Upper lobe of left lung (tissue), 6 donors: ENCODE results near the gene HIGD1C. TPM values are rescaled to one million over a fixed set of nuclear protein-coding genes. Genes with fewer than 3 reads are reported as not detected.

Source experiments
- ATAC-seq, 2 donors: fragments of 200-7000 bp; cut with Tn5 transposase; one replicate each; pipeline ENCODE4 v1.9.1; 2022; ENCODE audit warnings: mild to moderate bottlenecking in 2 of 2, moderate library complexity in 2 of 2; ENCODE audit not compliant: low FRiP score in 2 of 2
- DNase-seq, 2 donors: peaks; one replicate each; pipeline ENCODE4 v3.0.0-alpha.2; 2019 to 2020
- H3K27ac ChIP-seq, 4 donors: fragments of 200-600 bp; sonication (generic); one replicate each; pipeline ENCODE4 v1.5.1; 2016 to 2019
- H3K27me3 ChIP-seq, 4 donors: fragments of 200-600 bp; sonication (generic); one replicate each; pipeline ENCODE4 v1.5.1; 2017 to 2019
- H3K36me3 ChIP-seq, 4 donors: fragments of 200-600 bp; sonication (generic); one replicate each; pipeline ENCODE4 v1.5.1; 2016 to 2019
- H3K4me1 ChIP-seq, 4 donors: fragments of 200-600 bp; sonication (generic); one replicate each; pipeline ENCODE4 v1.5.1; 2018 to 2019
- H3K4me3 ChIP-seq, 4 donors: fragments of 200-600 bp; sonication (generic); one replicate each; pipeline ENCODE4 v1.5.1; 2017 to 2019; ENCODE audit warnings: mild to moderate bottlenecking in 2 of 4, moderate library complexity in 1 of 4
- H3K9me3 ChIP-seq, 4 donors: fragments of 200-600 bp; sonication (generic); one replicate each; pipeline ENCODE4 v1.5.1; 2018 to 2019
- CTCF ChIP-seq, 6 experiments: fragments of 450-650 bp in 4 of 6; fragments of 200-600 bp in 2 of 6; sonication (generic) in 2 of 6; IDR thresholded peaks; one replicate each; pipeline ENCODE4 v1.5.1; 2016 to 2019; ENCODE audit warnings: antibody characterized with exemption in 6 of 6
- EP300 ChIP-seq, 4 donors: sonication (generic); formaldehyde crosslinking; IDR thresholded peaks; one replicate each; pipeline ENCODE4 v1.5.1; 2017; ENCODE audit warnings: antibody characterized with exemption in 4 of 4, control low read depth in 2 of 4
- POLR2A ChIP-seq, 4 donors: fragments of 450-650 bp; IDR thresholded peaks; one replicate each; pipeline ENCODE4 v1.5.1; 2016 to 2017; ENCODE audit warnings: antibody characterized with exemption in 4 of 4, mild to moderate bottlenecking in 2 of 4
- POLR2AphosphoS5 ChIP-seq, 2 donors: sonication (generic); formaldehyde crosslinking; IDR thresholded peaks; one replicate each; pipeline ENCODE4 v1.5.1; 2017; ENCODE audit warnings: antibody characterized with exemption in 2 of 2
- WGBS, 2 donors: methylation state at CpG; one replicate each; pipeline ENCODE4 v1.1.5; 2017 to 2018; 5-methylcytosine and 5-hydroxymethylcytosine counted together
- small RNA-seq, 4 donors: library from RNA; depleted of rRNA; stranded (forward); fragments of <200 nt; gene quantifications; one replicate each; pipeline ENCODE3, GENCODE V24; 2016
- total RNA-seq, 6 donors: library from RNA; depleted of rRNA in 4 of 6; stranded (reverse); fragments of >200 nt in 4 of 6; gene quantifications; one replicate each; pipeline versions ENCODE4 v1.1.0 to v1.2.1, GENCODE V29; 2016 to 2021
- donor health status: DM: no; HTN: no; CAD: no; lungs with moderate emphysema.
- donor health status: DM: no; HTN: yes; CAD: no; lungs with severe emphysema.

HIGD1C gene
- total RNA-seq, 6 donors from 2014 or later: not detected

DNA sequence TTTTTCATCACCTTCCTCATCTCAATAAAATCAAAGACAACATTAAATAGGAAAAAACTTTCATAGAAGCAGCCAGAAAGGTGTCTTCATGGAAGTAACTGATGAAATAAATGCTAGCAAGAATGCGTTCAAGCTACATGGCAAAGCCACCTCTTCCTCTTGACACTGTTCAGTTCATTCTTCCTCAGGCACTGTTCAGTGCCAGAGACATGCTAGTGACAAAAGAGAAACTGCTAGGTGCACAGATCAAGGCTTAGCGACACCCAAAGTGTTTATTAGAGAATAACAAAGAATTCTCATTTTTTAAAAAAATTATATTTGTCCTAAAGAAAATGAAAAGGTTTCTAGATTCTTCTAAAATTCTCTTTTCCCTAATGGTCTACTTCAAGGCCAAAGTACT lies 66.6 kb downstream of the HIGD1C start:
- 85 to 87% methylated on average over 2 of the region's 2 CpGs for WGBS, 2 donors
- no peaks in the 10 kb centered on the region for H3K36me3 ChIP-seq
- ATAC-seq (no peak), DNase-seq (no peak)
- H3K27me3 ChIP-seq: no peaks in the 10 kb centered on the region
- TF ChIP-seq EP300 (IDR thresholded peaks at IDR 0.05): no peak
- TF ChIP-seq CTCF (IDR thresholded peaks at IDR 0.05): no peak
- no peak for TF ChIP-seq POLR2A (IDR thresholded peaks at IDR 0.05)
- no peak for TF ChIP-seq POLR2AphosphoS5 (IDR thresholded peaks at IDR 0.05)
- H3K4me1 ChIP-seq: peaks cover 20 to 58% (median 45%) of the 10 kb centered on the region in 4 donors
- H3K4me3 ChIP-seq: no peak overlapping the region
- no peaks in the 10 kb centered on the region for H3K9me3 ChIP-seq
- no peak overlapping the region for H3K27ac ChIP-seq

DNA sequence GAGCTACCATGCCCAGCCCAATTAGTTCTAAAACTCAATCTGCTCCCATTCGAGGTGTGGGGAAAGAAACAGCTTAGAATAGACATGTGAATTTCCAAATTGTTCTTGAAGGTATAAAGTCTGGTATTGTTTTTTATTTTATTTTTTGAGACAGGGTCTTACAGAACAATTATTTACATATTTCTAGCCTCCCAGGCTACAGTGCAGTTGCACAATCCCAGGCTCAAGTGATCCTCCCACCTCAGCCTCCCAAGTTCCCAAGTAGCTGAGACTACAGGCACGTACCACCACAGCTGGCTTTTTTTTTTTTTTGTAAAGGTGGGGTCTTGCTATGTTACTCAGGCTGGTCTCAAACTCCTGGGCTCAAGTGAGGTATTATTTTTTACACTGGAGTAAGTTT lies 67.6 kb downstream of the HIGD1C start:
- WGBS, 2 donors: 54 to 83% methylated on average over 2 of the region's 2 CpGs
- peak overlapping the region in 1 of 4 donors; percentile 44 for H3K27ac ChIP-seq
- ATAC-seq (no peak), DNase-seq (no peak)
- TF ChIP-seq CTCF (IDR thresholded peaks at IDR 0.05): no peak
- no peak for TF ChIP-seq POLR2A (IDR thresholded peaks at IDR 0.05)
- TF ChIP-seq EP300 (IDR thresholded peaks at IDR 0.05): no peak
- TF ChIP-seq POLR2AphosphoS5 (IDR thresholded peaks at IDR 0.05): no peak
- H3K4me3 ChIP-seq: no peak overlapping the region
- peaks cover 23 to 65% (median 48%) of the 10 kb centered on the region in 4 donors for H3K4me1 ChIP-seq
- H3K27me3 ChIP-seq: no peaks in the 10 kb centered on the region
- H3K9me3 ChIP-seq: no peaks in the 10 kb centered on the region
- no peaks in the 10 kb centered on the region for H3K36me3 ChIP-seq

Small RNAs within 50 kb of the gene (small RNA-seq; reads per million reads assigned to genes)
- gene AC008121.1: 0 reads per million in 4 donors
- 0 reads per million in 4 donors for gene RF00019
- gene RNU6-87P: 0 reads per million in 4 donors

Other genes with a start within 250 kb of the HIGD1C start
- 10 to 100 TPM; 23.0 to 48.1 (median 33.9) TPM for gene ATF1, start 188.4 kb upstream of the HIGD1C start, total RNA-seq
- gene TMPRSS12, start 109.6 kb upstream of the HIGD1C start, total RNA-seq: not detected
- 100 to 1,000 TPM in 1 of 6 donors, 10 to 100 TPM in 5; 67.3 to 110 (median 87.0) TPM for gene SLC11A2, start 73.8 kb downstream of the HIGD1C start, total RNA-seq
- 10 to 100 TPM; 36.3 to 98.9 (median 58.1) TPM for gene LETMD1, start 95.8 kb downstream of the HIGD1C start, total RNA-seq
- 10 to 100 TPM; 20.3 to 29.6 (median 23.5) TPM for gene CSRNP2, start 131.1 kb downstream of the HIGD1C start, total RNA-seq
- gene TFCP2, start 220.6 kb downstream of the HIGD1C start, total RNA-seq: 10 to 100 TPM in 5 of 6 donors, 1 to 10 TPM in 1; 9.6 to 23.3 (median 20.0) TPM